Small intestine (tissue), 7 donors: ENCODE results near the gene RFC2. TPM values are rescaled to one million over a fixed set of nuclear protein-coding genes. Genes with fewer than 3 reads are reported as not detected.
"Not testable (repeated sequence)": the region's sequence is repeated elsewhere in the genome, so short reads cannot be mapped to it uniquely, and the experiment has no call there.

Experiments used
- DNase-seq, 2 donors: peaks; one replicate each; pipeline versions ENCODE4 v3.0.0 to v3.0.0-alpha.2; 2013
- FAIRE-seq: peaks from 2 replicates; lab custom pipeline; 2012; peaks lifted over from hg19 to GRCh38; lab: Jason Lieb, UNC
- H3K27ac ChIP-seq, 3 donors: one replicate each; pipeline ENCODE4 v1.5.1; 2013; ENCODE audit warnings: low read length in 2 of 3, mild to moderate bottlenecking in 2 of 3, control low read depth in 1 of 3, inconsistent platforms in 1 of 3, low read depth in 1 of 3, moderate library complexity in 1 of 3
- H3K27me3 ChIP-seq, 3 donors: one replicate each; pipeline ENCODE4 v1.6.1; 2013; ENCODE audit warnings: low read length in 3 of 3, inconsistent platforms in 1 of 3; ENCODE audit not compliant: control insufficient read depth in 3 of 3, insufficient read depth in 3 of 3
- H3K36me3 ChIP-seq, 3 donors: one replicate each; pipeline ENCODE4 v1.6.1; 2013; ENCODE audit warnings: low read length in 3 of 3, inconsistent platforms in 1 of 3, low read depth in 1 of 3, mild to moderate bottlenecking in 1 of 3, moderate library complexity in 1 of 3; ENCODE audit not compliant: control insufficient read depth in 3 of 3, insufficient read depth in 2 of 3
- H3K4me1 ChIP-seq, 3 donors: one replicate each; pipeline ENCODE4 v1.6.1; 2013; ENCODE audit warnings: low read length in 2 of 3, inconsistent platforms in 1 of 3, low read depth in 1 of 3, mild to moderate bottlenecking in 1 of 3, moderate library complexity in 1 of 3; ENCODE audit not compliant: control insufficient read depth in 3 of 3, insufficient read depth in 2 of 3
- H3K4me3 ChIP-seq, 3 donors: one replicate each; pipeline ENCODE4 v1.5.1; 2013; ENCODE audit warnings: low read length in 3 of 3, control low read depth in 1 of 3, inconsistent platforms in 1 of 3, low read depth in 1 of 3, mild to moderate bottlenecking in 1 of 3, moderate library complexity in 1 of 3
- H3K9me3 ChIP-seq, 2 donors: one replicate each; pipeline ENCODE4 v1.6.1; 2013; ENCODE audit warnings: low read depth in 1 of 2, low read length in 1 of 2; ENCODE audit not compliant: control insufficient read depth in 2 of 2, insufficient read depth in 1 of 2
- WGBS, 3 donors: extraction: QIAGEN DNeasy Blood & Tissue Kit; methylation state at CpG; one replicate each; pipeline ENCODE4 v1.1.7; 2013; 5-methylcytosine and 5-hydroxymethylcytosine counted together
- polyA plus RNA-seq, 4 donors: library from polyadenylated mRNA; stranded (reverse) in 3 of 4; unstranded in 1 of 4; fragments of 200-250 nt in 3 of 4; fragments of 120-200 nt in 1 of 4; gene quantifications; one replicate each; pipeline versions ENCODE4 v1.2.1 to v1.2.3, GENCODE V29; 2013
- donor health status: healthy with polysubstance abuse.
- donor health status: control.
- donor health status: control.
- donor health status: Bipolar disorder and iron deficiency.
- donor health status: healthy.

The RFC2 gene
- polyA plus RNA-seq, 4 donors: 5.4 to 27.8 (median 19.6) TPM

- H3K9me3 ChIP-seq: no peaks in the 10 kb centered on the region
- no peak overlapping the region for H3K27ac ChIP-seq
- H3K27me3 ChIP-seq: peaks cover 0 to 7% (median 0%) of the 10 kb centered on the region in 3 donors
- H3K4me3 ChIP-seq: no peak overlapping the region
- FAIRE-seq (no peak), DNase-seq (no peak)
- WGBS, 3 donors: 42 to 62% (median 60%) methylated on average over 9 of the region's 9 CpGs
- peaks cover 0 to 7% (median 4%) of the 10 kb centered on the region in 3 donors for H3K4me1 ChIP-seq
- no peaks in the 10 kb centered on the region for H3K36me3 ChIP-seq
Measured at GRCh38 chr7:74258639-74259038, 4.4 kb upstream of the RFC2 start.

- Histone ChIP-seq H3K4me1 (peaks cover 0 to 11% (median 4%) of the 10 kb centered on the region in 3 donors), H3K27ac (peak overlapping the region in 1 of 3 donors; percentile 70), H3K4me3 (no peak overlapping the region), H3K27me3 (peaks cover 0 to 7% (median 0%) of the 10 kb centered on the region in 3 donors), H3K9me3 (no peaks in the 10 kb centered on the region), H3K36me3 (no peaks in the 10 kb centered on the region)
- WGBS, 3 donors: 79 to 88% (median 82%) methylated on average over 12 of the region's 12 CpGs
- DNase-seq (no peak), FAIRE-seq (no peak)
Measured at GRCh38 chr7:74256491-74257408, 2.6 kb upstream of the RFC2 start.

GRCh38 chr7:74255461-74255860 lies 1.3 kb upstream of the RFC2 start:
- H3K4me3 ChIP-seq: peak overlapping the region in 1 of 3 donors; percentile 97
- peaks cover 0 to 11% (median 4%) of the 10 kb centered on the region in 3 donors for H3K4me1 ChIP-seq
- not testable (repeated sequence) for H3K27me3 ChIP-seq, H3K9me3 ChIP-seq, H3K36me3 ChIP-seq, FAIRE-seq, DNase-seq
- WGBS, 3 donors: 80 to 88% (median 88%) methylated on average over 6 of the region's 6 CpGs
- H3K27ac ChIP-seq: peak overlapping the region in 1 of 3 donors; percentile 96

- Histone ChIP-seq H3K4me1 (peaks cover 0 to 11% (median 4%) of the 10 kb centered on the region in 3 donors), H3K36me3 (peaks cover 0 to 13% (median 2%) of the 10 kb centered on the region in 3 donors), H3K4me3 (peak overlapping the region; percentile 73 to 97 (median 91)), H3K27me3 (peaks cover 0 to 7% (median 0%) of the 10 kb centered on the region in 3 donors), H3K27ac (peak overlapping the region; percentile 80 to 96 (median 96)), H3K9me3 (no peaks in the 10 kb centered on the region)
- no peak for DNase-seq
- WGBS, 3 donors: 7 to 14% (median 7%) methylated on average over 20 of the region's 20 CpGs
- no peak for FAIRE-seq
Measured at GRCh38 chr7:74254858-74255379, 720 bp upstream of the RFC2 start.

- peak overlapping the region; percentile 73 to 97 (median 91) for H3K4me3 ChIP-seq
- H3K9me3 ChIP-seq: no peaks in the 10 kb centered on the region
- H3K4me1 ChIP-seq: peaks cover 0 to 11% (median 4%) of the 10 kb centered on the region in 3 donors
- H3K27ac ChIP-seq: peak overlapping the region; percentile 52 to 95 (median 80)
- 0 to 2% (median 0%) methylated on average over 10 of the region's 10 CpGs for WGBS, 3 donors
- no peak for DNase-seq
- H3K27me3 ChIP-seq: peaks cover 0 to 3% (median 0%) of the 10 kb centered on the region in 3 donors
- peaks cover 0 to 24% (median 2%) of the 10 kb centered on the region in 3 donors for H3K36me3 ChIP-seq
- FAIRE-seq: no peak
Measured at GRCh38 chr7:74253835-74254128, 417 bp downstream of the RFC2 start.

GRCh38 chr7:74253331-74253730 lies 868 bp downstream of the RFC2 start:
- WGBS, 3 donors: 41 to 62% (median 42%) methylated on average over 7 of the region's 7 CpGs
- H3K4me1 ChIP-seq: peaks cover 0 to 11% (median 4%) of the 10 kb centered on the region in 3 donors
- no peaks in the 10 kb centered on the region for H3K9me3 ChIP-seq
- H3K4me3 ChIP-seq: peak overlapping the region in 1 of 3 donors; percentile 97
- DNase-seq: no peak
- H3K27me3 ChIP-seq: no peaks in the 10 kb centered on the region
- H3K27ac ChIP-seq: no peak overlapping the region
- no peak for FAIRE-seq
- H3K36me3 ChIP-seq: peaks cover 0 to 28% (median 2%) of the 10 kb centered on the region in 3 donors

GRCh38 chr7:74252893-74253292 lies 1.3 kb downstream of the RFC2 start:
- Histone ChIP-seq H3K36me3 (peaks cover 0 to 32% (median 2%) of the 10 kb centered on the region in 3 donors), H3K27me3 (no peaks in the 10 kb centered on the region), H3K9me3 (no peaks in the 10 kb centered on the region), H3K27ac (no peak overlapping the region), H3K4me3 (no peak overlapping the region), H3K4me1 (peaks cover 0 to 11% (median 4%) of the 10 kb centered on the region in 3 donors)
- WGBS, 3 donors: 25 to 55% (median 38%) methylated on average over 5 of the region's 5 CpGs
- FAIRE-seq (no peak), DNase-seq (peak; percentile 47 to 55)

GRCh38 chr7:74249058-74249457 lies 5.1 kb downstream of the RFC2 start:
- H3K4me3 ChIP-seq, DNase-seq, H3K27ac ChIP-seq, FAIRE-seq, H3K4me1 ChIP-seq, H3K9me3 ChIP-seq, H3K27me3 ChIP-seq: not testable (repeated sequence)
- H3K36me3 ChIP-seq: peaks cover 0 to 46% (median 2%) of the 10 kb centered on the region in 3 donors
- WGBS, 3 donors: 96 to 98% (median 96%) methylated on average over 10 of the region's 10 CpGs
